ENCODE measurements around the gene VPS13D.

The VPS13D gene

GRCh38 chr1:12228979-12229378 is 851 bp upstream of the VPS13D start:
- no peak for DNase-seq
- no peak for TF ChIP-seq GATA1 (IDR thresholded peaks at IDR 0.05; ENCODE audit: low read depth, low read length)

DNA sequence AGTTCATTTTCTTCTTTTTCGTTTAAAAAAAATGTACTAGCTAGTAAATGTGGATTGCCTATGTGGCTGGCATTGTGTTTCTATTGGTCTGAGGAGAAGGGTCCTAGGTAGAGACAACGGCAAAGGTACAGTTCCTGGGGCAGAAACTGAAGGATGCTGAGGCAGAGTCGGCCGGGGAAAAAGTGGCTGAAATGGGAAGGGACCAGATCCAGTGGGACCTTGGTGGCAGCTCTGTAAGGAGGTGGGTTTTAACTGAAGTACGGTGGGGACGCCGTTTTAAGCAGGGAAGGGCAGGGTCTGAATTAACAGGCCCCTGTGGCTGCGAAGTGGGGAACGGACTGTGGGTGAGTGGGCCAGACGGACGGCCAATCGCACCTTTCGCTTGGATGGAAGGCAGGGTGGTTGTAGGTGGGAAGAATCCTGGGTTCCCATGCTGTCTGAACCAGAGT is 420 bp upstream of the VPS13D start:
- DNase-seq = no peak
- no peak for TF ChIP-seq POLR2A (IDR thresholded peaks at IDR 0.05; ENCODE audit: low read length)
- no peak for TF ChIP-seq GATA1 (IDR thresholded peaks at IDR 0.05; ENCODE audit: low read depth, low read length)

DNA sequence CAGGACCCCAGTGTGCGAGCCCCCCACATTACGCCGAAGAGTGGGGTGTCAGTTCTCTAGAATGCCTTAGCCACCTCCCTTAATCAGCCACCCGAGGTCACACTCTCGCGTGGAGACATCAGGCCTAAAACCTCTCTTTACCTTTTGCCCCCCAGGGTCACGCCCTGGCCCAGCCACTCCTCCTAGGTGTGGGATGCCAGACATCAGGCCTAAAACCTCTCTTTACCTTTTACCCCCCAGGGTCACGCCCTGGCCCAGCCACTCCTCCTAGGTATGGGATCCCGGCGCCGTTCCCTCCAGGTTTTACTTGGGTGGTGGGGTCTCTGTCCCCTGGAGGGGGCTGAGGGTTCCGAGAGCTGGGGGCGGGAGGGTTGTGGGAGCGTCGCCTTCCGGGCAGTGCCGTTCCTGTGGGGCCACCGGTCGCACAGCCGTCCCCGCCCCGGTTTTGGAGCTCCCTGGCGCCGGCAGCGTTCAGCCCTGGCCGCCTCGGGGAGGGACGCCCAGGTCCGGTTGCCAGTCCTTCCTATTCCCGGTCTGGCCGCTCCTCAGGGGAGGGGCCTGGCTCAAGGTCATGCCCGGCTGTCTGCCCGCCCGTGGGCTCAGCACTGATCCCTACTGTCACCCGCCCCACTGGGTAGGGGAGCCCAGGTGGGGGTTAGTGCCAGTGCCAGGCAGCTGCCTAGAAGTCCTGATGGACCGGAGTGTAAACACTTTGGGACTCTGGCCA is 882 bp downstream of the VPS13D start:
- TF ChIP-seq GATA1 (IDR thresholded peaks at IDR 0.05; ENCODE audit: low read depth, low read length) (no peak), POLR2A (IDR thresholded peaks at IDR 0.05; ENCODE audit: low read length) (no peak)
- peak; percentile 33 to 48 for DNase-seq

DNA sequence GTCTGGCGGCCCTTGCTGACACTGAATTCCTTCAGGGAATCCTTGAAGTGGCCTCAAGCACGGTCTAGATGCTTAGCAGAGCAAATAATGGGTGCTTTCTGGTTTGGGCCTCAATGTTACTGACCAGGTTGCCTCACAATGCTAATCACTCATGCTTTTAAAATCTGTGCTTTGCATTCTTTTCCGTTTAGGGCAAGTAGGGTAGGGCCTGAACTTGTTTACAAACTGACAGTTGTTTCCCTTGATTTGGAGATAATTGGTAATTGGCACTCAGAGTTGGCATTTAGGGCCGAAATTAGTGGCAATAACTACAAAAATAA is 1.4 kb downstream of the VPS13D start:
- no peak for TF ChIP-seq GATA1 (IDR thresholded peaks at IDR 0.05; ENCODE audit: low read depth, low read length)
- no peak for TF ChIP-seq POLR2A (IDR thresholded peaks at IDR 0.05; ENCODE audit: low read length)
- no peak for DNase-seq

- TF ChIP-seq POLR2A (IDR thresholded peaks at IDR 0.05; ENCODE audit: low read length) = no peak
- no peak for TF ChIP-seq GATA1 (IDR thresholded peaks at IDR 0.05; ENCODE audit: low read depth, low read length)
- no peak for DNase-seq
These were observed 2.4 kb downstream of the VPS13D start for GRCh38 chr1:12232221-12232620.

DNA sequence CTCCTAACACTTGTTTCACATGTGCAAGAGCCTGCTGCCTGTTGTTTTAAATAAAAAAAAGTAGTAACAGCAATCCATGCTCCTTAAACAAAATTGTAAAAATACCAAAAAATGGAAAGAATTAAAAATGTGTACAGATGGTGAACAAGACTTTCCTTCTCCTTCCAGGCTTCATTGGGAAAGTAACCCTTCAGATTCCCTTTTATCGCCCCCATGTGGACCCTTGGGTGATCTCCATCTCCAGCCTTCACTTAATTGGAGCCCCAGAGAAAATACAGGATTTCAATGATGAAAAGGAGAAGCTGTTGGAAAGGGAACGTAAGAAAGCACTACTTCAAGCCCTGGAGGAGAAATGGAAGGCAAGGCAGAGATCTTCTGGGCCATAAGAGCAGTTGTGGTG is 14.2 kb downstream of the VPS13D start:
- DNase-seq = peak in 1 of 2 experiments; percentile 24
- TF ChIP-seq GATA1 (IDR thresholded peaks at IDR 0.05; ENCODE audit: low read depth, low read length) = no peak

GRCh38 chr1:12244585-12244984 is 14.8 kb downstream of the VPS13D start:
- TF ChIP-seq GATA1 (IDR thresholded peaks at IDR 0.05; ENCODE audit: low read depth, low read length) (no peak), POLR2A (IDR thresholded peaks at IDR 0.05; ENCODE audit: low read length) (no peak)
- no peak for DNase-seq

DNA sequence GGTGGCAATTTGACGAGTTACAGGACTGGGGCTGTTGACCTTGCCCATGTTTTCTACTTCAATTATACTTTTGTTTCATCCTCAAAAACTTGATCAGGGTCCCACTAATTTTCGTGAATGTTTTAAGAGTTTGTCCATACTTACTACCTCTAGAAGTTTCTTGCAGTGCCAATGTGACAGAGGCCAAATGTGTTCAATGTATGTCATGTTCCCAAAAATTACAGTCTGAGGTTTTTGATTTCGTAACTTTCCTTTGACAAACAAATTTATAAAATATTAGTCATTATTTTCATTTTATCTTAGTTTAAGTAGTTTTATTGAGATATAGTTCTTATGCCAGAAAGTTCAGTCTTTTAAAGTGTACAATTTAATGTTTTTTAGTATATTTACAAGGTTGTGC is 15.3 kb downstream of the VPS13D start:
- no peak for DNase-seq
- TF ChIP-seq GATA1 (IDR thresholded peaks at IDR 0.05; ENCODE audit: low read depth, low read length) (no peak), POLR2A (IDR thresholded peaks at IDR 0.05; ENCODE audit: low read length) (no peak)

- no peak for DNase-seq
- TF ChIP-seq GATA1 (IDR thresholded peaks at IDR 0.05; ENCODE audit: low read depth, low read length) (no peak), POLR2A (IDR thresholded peaks at IDR 0.05; ENCODE audit: low read length) (no peak)
These were observed 15.9 kb downstream of the VPS13D start for GRCh38 chr1:12245733-12246132.

DNA sequence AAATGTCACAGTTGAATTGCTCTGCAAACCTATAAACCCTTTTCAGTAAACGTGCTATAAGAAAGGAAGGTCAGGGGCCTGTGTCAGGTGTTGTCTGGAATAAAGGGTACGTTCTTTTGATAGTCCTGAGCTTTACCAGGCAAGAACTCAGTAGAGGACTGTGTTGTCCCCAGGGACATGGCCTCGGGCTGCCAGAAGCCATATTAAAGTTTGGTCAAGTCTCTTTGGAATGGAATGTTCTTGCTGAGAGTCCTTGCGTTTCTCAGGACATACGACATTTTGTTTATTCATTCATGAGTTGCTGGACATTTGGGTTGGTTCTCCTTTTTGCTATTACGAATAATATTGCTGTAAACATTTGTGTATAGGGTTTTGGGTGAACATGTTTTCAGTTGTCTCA is 16.8 kb downstream of the VPS13D start:
- no peak for DNase-seq
- no peak for TF ChIP-seq GATA1 (IDR thresholded peaks at IDR 0.05; ENCODE audit: low read depth, low read length)
- no peak for TF ChIP-seq POLR2A (IDR thresholded peaks at IDR 0.05; ENCODE audit: low read length)

- TF ChIP-seq POLR2A (IDR thresholded peaks at IDR 0.05; ENCODE audit: low read length) (no peak), GATA1 (IDR thresholded peaks at IDR 0.05; ENCODE audit: low read depth, low read length) (no peak)
- no peak for DNase-seq
These were observed 19.4 kb downstream of the VPS13D start for GRCh38 chr1:12249181-12249580.

DNA sequence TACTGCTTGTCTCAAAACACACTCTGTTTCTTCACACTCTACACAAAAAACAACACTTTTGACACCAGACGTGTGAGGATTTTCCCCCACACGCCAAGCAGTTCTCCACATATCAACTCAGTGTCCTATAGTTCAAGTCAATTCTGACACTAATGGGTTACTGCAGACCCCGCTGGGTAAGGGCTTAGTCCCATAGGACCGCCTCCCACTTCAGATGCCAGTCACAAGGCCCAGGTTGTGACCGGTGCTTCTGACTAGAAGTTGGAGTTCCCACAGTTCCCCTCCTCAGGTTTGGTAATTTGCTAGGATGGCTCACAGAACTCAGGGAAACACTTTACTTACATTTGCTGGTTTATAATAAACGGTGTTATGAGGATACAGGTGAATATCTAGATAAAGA is 19.9 kb downstream of the VPS13D start:
- no peak for DNase-seq
- TF ChIP-seq POLR2A (IDR thresholded peaks at IDR 0.05; ENCODE audit: low read length) (no peak), GATA1 (IDR thresholded peaks at IDR 0.05; ENCODE audit: low read depth, low read length) (no peak)

DNA sequence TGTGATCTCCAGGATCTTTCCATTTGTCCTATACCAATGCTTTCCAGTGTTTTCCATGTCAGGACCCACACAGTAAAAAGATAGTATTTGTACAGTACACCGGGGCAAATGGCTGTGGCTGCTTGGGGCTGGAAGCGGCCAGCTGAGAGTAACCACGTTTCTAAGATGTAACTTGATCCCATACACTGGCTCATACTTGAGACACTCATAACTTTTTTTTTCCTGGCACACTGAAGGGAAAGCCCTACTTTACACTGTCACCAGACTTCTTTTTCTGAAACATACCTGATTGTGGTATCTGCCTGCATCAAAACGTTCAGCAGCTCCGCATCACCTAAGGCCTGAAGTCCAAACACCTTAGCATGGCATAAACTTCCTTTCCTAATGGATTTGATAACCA is 21.6 kb downstream of the VPS13D start:
- TF ChIP-seq GATA1 (IDR thresholded peaks at IDR 0.05; ENCODE audit: low read depth, low read length) (no peak), POLR2A (IDR thresholded peaks at IDR 0.05; ENCODE audit: low read length) (no peak)

DNA sequence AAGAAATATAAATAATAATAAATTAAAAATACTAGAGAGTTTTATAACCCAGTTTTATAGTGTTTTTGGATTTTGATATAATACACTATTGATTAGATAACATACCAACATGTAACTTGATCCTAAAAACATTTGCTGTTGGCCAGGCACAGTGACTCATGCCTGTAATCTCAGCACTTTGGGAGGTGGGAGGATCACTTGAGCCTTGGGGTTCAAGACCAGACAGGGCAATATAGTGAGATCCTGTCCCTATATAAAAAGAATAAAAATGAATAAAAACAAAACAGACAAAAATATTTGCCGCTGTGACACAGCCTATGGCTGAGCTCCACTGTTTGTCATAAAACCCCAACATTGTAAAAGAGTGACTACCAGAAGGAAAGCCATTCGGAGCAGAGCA is 26.1 kb downstream of the VPS13D start:
- TF ChIP-seq POLR2A (IDR thresholded peaks at IDR 0.05; ENCODE audit: low read length) = no peak
- TF ChIP-seq GATA1 (IDR thresholded peaks at IDR 0.05; ENCODE audit: low read depth, low read length) = no peak
- no peak for DNase-seq

More for the DNA sequence above, 21.6 kb downstream of the VPS13D start:
- DNase-seq = no peak

- TF ChIP-seq POLR2A (IDR thresholded peaks at IDR 0.05; ENCODE audit: low read length) (no peak), GATA1 (IDR thresholded peaks at IDR 0.05; ENCODE audit: low read depth, low read length) (no peak)
- no peak for DNase-seq
These were observed 28.4 kb downstream of the VPS13D start for GRCh38 chr1:12258272-12258671.

GRCh38 chr1:12269351-12269750 is 39.5 kb downstream of the VPS13D start:
- no peak for DNase-seq
- TF ChIP-seq POLR2A (IDR thresholded peaks at IDR 0.05; ENCODE audit: low read length) = no peak
- no peak for TF ChIP-seq GATA1 (IDR thresholded peaks at IDR 0.05; ENCODE audit: low read depth, low read length)

Data from erythroblast (primary cell).